Hepatocyte (in vitro differentiated cells): ENCODE measurements around the gene CHID1.

Experiments used
- CTCF ChIP-seq: fragments of 200-600 bp; sonication (generic); IDR thresholded peaks from 2 replicates; pipeline ENCODE4 v1.5.1; 2016; ENCODE audit warnings: antibody characterized with exemption, mild to moderate bottlenecking; ENCODE audit not compliant: poor library complexity
- EZH2phosphoT487 ChIP-seq: fragments of 200-600 bp; sonication (generic); IDR thresholded peaks from one replicate; pipeline ENCODE4 v1.6.1; 2018; ENCODE audit warnings: antibody characterized with exemption, mild to moderate bottlenecking, low read depth, moderate library complexity; ENCODE audit not compliant: unreplicated experiment, severe bottlenecking

GRCh38 chr11:942823-943222 lies 32.2 kb upstream of the CHID1 start:
- TF ChIP-seq CTCF (no peak), EZH2phosphoT487 (no peak)
